ENCODE results near the gene VPS18.

The VPS18 gene

DNA sequence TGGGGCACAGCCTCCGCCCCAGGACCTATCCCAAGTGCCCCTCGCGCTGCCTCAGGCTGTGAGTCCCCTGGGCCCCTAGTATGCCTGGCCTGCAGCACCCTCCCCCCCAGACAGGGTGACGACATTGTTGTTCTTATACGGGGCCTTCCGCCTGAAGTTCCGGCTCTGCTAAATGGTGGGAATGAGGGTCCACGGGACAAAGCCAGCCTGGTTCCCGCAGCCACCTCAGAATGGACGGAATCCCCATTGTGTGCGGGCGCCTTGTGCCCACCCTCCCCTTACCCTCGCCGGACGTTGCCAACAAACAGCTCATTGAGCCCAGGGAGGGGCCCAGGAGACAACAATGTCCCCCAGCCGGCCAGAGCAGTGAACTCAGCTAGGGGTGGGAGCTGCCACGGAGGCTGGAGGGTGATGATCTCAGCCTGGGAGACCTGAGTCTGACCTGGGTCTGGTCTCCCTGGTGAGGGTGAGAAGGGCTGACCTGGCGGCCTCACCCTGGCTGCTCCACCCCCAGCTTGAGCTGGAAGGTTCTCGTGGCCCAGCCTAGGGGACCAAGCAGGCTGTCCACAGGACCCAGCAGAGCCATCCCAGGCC is 24.6 kb downstream of the VPS18 start:
- DNase-seq (ENCODE audit: low read depth in 2 of 2, low spot score in 1 of 2): no peak

GRCh38 chr15:40921949-40922607 is 27.8 kb downstream of the VPS18 start:
- DNase-seq (ENCODE audit: low read depth in 2 of 2, low spot score in 1 of 2): no peak

- no peak for DNase-seq (ENCODE audit: low read depth in 2 of 2, low spot score in 1 of 2)
Measured at GRCh38 chr15:40922608-40923005, 28.4 kb downstream of the VPS18 start.

- no peak for DNase-seq (ENCODE audit: low read depth in 2 of 2, low spot score in 1 of 2)
Measured at GRCh38 chr15:40923551-40923950, 29.3 kb downstream of the VPS18 start.

- no peak for DNase-seq (ENCODE audit: low read depth in 2 of 2, low spot score in 1 of 2)
Measured at GRCh38 chr15:40925495-40925862, 31.2 kb downstream of the VPS18 start.

GRCh38 chr15:40925863-40926658 is 31.8 kb downstream of the VPS18 start:
- no peak for DNase-seq (ENCODE audit: low read depth in 2 of 2, low spot score in 1 of 2)

DNA sequence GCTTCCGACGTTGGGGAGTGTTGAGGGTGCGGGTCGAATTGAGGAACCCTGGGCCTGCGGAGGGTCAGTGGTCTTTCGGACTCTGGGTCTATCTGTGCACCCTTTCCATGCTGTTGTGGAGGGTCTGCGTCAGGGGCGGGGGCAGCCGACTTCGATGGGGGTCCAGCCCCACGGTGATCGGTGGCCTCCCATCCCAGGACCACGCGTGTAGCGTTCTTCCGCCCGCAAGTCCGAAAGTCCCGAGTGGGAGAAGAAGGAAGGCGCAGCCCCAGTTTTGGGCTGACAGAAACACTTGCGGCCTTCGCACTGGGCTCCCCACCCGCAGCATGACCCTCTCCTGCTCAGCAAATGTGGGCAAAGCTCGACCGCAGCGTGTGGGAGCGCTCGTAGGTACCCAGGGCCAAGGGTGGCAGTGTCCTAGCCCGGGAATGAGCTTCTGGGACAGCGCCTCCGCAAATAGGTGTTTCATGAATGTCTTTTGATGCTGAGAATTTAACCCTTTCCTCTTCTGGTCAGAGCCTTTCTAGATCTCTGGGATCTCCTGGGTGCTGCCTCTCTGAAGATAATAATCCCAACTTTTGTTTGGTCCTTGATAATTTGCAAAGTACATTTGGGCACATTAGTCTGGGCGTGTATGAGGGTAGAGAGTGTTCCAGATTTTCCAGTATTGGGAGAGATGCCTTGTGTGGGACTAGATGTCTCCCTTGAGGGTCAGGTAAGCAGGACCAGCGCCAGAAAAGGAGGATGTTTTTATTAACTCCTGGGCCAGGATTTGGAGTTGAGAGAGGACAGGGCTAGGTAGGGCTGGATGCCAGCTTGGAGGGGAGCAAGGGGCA is 32.6 kb downstream of the VPS18 start:
- no peak for DNase-seq (ENCODE audit: low read depth in 2 of 2, low spot score in 1 of 2)

DNA sequence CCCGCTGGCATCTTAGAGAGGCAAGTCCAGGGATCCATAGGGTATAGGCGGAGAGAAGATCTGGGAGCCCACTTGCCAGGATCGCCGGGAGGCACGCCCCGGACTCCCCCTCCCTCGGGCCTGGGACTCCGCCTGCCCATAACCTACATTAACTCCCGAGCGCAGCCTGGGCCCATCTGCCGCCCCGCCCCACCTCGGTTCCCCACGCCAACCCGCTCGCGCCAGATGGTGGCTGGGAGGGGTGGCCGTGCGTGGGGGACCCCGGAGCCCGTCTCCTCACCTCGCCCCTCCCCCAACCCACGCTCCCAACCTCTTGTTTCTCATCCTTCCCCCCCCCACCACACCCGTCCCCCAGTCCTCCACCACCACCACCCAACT is 33.2 kb downstream of the VPS18 start:
- DNase-seq (ENCODE audit: low read depth in 2 of 2, low spot score in 1 of 2): no peak

GRCh38 chr15:40927873-40928806 is 33.9 kb downstream of the VPS18 start:
- no peak for DNase-seq (ENCODE audit: low read depth in 2 of 2, low spot score in 1 of 2)

DNA sequence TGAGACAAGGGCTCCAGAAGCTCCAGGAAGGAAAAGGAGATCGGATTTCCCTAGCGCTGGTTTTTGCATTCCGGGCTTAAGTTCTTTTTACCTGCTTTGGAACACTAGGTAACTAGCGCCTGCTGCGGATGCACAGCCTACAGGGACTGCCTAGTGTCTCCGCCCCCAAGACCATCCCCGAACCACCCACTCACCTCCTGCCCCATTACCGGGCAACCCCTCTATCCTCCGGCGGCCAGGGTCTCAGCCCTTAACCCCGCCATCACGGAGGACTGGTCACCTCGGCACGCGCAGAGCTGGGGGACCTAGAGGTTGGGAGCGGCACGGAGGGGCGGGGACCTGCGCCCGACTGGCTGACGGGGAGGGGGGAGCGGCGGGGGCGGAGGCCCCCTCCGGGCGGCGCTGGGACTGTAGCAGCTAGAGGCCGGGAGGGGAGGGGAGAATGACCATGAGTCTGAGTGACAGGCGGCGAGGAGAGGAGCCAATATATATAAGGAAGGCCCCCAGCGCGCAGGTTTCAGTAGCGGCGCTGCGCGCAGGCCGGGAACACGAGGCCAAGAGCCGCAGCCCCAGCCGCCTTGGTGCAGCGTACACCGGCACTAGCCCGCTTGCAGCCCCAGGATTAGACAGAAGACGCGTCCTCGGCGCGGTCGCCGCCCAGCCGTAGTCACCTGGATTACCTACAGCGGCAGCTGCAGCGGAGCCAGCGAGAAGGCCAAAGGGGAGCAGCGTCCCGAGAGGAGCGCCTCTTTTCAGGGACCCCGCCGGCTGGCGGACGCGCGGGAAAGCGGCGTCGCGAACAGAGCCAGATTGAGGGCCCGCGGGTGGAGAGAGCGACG is 34.8 kb downstream of the VPS18 start, which contains the start of gene DLL4:
Gene DLL4 (plus strand): TSS at position 520 of the 839 bp plus-strand sequence. CDS start 329 bp downstream, outside the sequence.
- no peak for DNase-seq (ENCODE audit: low read depth in 2 of 2, low spot score in 1 of 2)

- DNase-seq (ENCODE audit: low read depth in 2 of 2, low spot score in 1 of 2): no peak
Measured at GRCh38 chr15:40929660-40930429, 35.6 kb downstream of the VPS18 start.

GRCh38 chr15:40930430-40931299 is 36.4 kb downstream of the VPS18 start:
- no peak for DNase-seq (ENCODE audit: low read depth in 2 of 2, low spot score in 1 of 2)

DNA sequence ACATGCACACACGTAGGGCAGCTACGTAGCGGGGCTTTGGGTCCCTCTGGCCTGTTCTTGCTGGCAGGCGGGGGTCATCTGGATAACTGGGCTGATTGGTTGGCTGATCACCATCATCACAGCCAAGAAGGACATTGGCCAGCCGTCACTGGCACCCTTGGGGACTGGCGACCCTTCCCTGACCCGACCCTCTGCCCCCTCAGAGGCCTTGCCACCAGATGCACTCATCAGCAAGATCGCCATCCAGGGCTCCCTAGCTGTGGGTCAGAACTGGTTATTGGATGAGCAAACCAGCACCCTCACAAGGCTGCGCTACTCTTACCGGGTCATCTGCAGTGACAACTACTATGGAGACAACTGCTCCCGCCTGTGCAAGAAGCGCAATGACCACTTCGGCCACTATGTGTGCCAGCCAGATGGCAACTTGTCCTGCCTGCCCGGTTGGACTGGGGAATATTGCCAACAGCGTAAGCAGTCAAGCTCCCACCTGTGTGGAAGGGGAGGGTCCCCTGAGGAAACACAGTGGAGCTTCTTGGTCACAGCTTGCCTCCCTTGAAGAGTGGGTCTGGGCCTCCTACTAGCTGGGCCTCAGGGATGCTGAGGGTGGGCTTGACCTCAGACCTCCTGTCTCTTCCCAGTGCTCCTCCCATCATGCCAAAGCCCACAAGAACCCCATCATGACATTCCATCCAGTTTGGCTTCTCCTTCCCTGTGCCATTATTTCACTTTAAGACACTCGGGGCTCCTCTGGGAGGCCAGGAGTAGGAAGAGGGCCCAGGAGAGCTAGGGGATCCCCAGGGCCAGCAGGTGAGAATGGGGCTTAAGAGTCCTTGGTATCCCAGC is 37.3 kb downstream of the VPS18 start:
- no peak for DNase-seq (ENCODE audit: low read depth in 2 of 2, low spot score in 1 of 2)

GRCh38 chr15:40932156-40932555 is 37.9 kb downstream of the VPS18 start:
- DNase-seq (ENCODE audit: low read depth in 2 of 2, low spot score in 1 of 2): no peak

DNA sequence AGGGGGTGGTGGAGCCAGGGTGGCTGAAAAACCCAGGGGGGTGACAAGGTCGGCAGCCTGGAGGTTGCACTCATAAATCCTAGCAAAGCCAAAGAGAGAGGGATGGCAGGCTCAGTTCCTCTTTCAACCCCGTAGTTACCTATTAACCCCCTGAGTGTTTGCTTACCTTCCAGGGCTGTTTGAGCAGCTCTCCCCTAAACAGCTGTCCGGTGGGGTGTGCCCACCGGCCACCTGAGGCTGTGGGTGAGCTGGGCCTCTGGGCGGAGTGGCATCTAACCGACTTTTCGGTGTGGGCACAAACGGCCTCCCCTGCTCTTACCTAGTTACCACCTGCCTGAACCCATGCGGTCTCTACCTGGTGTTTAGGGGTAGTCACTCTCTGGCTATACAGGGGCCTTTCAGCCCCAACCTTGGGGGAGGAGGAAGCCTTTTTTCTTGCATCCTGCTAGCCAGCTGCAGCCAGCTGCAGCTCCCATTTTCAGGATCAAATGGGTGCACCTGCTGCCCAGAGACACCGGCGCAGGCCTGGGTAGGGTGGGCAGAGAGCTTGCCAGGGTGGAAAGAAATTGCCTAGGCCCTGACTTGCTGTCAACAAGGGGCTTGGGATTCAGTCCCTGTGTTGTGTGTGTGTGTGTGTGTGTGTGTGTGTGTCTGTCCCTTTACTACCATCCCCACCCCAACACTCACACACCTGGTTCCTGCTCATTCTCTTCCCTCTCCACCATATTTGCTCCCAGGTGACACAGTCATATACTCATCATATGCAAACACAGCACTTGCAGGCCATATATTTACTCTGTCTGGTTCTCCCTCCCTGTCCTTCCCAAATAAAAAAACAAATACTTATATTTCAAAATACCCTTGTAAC is 38.6 kb downstream of the VPS18 start:
- no peak for DNase-seq (ENCODE audit: low read depth in 2 of 2, low spot score in 1 of 2)

DNA sequence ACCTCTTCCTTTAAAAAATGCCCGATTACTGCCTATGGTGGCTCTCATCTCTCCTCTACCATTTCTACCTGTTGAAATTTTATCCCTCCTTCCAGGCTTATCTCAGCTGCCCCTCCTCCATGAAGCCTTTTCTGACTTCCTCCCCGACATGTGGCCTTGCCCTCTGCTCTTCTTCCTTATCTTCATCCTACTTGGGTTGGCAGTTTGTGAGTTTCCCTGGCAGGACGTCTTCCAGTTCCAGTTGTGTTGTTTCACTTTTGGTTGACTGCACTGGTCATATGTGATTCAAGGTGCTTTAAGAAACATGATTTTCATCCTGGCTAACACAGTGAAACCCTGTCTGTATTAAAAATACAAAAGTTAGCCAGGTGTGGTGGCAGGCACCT is 39.3 kb downstream of the VPS18 start:
- DNase-seq (ENCODE audit: low read depth in 2 of 2, low spot score in 1 of 2): no peak
